GM19438 (cell line): ENCODE results near the gene KIAA1217.

ENCODE experiments used
- ATAC-seq: cut with Tn5 transposase; IDR thresholded peaks from one replicate; pipeline ENCODE4 v1.9.1; 2021; ENCODE audit warnings: low read depth; ENCODE audit not compliant: unreplicated experiment

The KIAA1217 gene

DNA sequence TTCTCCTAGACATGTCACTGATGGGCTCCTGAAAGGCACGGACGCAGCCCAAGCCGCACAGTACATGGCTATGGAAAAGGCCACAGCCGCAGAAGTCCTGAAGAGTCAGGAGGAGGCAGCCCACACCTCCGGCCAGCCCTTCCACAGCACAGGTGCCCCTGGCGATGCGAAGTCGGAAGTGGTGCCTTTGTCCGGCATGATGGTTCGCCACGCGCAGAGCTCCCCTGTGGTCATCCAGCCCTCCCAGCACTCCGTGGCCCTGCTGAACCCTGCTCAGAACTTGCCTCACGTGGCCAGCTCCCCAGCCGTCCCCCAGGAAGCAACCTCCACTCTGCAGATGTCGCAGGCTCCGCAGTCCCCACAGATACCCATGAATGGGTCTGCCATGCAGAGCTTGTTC is 315.4 kb downstream of the KIAA1217 start:
- no peak for ATAC-seq

DNA sequence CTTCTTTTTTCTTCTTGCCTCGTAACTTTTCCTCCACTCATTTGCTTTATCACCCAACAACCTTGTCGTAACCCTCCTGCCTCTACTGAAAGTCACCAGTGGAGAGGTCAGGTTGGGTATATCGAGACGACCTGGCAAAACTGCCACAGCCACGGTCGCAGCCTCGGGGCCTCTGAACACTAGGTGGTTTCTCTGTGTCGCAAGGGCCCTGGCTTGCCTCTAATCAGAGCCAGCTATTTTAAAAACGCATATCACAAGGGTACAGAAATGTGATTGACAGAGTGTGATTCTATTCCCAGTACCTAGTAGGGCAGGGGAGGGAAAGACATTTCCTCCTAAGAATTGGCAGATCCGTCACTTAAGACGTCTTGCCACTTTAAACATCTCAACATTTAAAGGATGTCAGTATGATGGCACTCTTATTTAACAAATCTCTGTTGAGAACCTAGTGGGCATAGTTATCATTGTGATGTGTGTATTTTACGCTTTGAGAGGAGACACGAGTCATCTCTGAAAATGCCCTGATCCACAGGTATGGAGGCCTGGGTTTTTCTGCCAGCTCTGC is 317.2 kb downstream of the KIAA1217 start:
- no peak for ATAC-seq

GRCh38 chr10:24528946-24529345 is 320.0 kb downstream of the KIAA1217 start:
- no peak for ATAC-seq

GRCh38 chr10:24531439-24531838 is 322.5 kb downstream of the KIAA1217 start:
- ATAC-seq, result no peak

DNA sequence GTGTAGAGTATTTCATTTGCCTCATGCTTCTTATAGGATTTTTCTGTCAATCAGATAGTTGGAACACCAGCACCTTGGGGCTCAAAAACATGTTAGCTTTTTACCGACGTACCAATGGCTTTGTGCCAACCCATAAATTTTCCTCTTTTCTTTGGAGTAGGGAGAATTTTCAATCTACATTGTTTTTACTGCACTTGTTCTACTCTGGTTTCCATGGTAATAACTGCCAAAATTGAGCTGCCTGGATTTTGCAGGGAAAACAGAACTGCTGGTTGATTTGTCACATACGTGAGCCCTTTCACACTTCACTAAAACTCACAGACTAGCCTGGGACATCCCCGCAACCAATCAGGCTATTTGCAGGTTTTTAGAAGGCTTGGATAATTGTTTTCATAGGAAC is 325.0 kb downstream of the KIAA1217 start:
- no peak for ATAC-seq

GRCh38 chr10:24536636-24537035 is 327.7 kb downstream of the KIAA1217 start:
- no peak for ATAC-seq

GRCh38 chr10:24541239-24541753 is 332.4 kb downstream of the KIAA1217 start:
- ATAC-seq, result no peak

DNA sequence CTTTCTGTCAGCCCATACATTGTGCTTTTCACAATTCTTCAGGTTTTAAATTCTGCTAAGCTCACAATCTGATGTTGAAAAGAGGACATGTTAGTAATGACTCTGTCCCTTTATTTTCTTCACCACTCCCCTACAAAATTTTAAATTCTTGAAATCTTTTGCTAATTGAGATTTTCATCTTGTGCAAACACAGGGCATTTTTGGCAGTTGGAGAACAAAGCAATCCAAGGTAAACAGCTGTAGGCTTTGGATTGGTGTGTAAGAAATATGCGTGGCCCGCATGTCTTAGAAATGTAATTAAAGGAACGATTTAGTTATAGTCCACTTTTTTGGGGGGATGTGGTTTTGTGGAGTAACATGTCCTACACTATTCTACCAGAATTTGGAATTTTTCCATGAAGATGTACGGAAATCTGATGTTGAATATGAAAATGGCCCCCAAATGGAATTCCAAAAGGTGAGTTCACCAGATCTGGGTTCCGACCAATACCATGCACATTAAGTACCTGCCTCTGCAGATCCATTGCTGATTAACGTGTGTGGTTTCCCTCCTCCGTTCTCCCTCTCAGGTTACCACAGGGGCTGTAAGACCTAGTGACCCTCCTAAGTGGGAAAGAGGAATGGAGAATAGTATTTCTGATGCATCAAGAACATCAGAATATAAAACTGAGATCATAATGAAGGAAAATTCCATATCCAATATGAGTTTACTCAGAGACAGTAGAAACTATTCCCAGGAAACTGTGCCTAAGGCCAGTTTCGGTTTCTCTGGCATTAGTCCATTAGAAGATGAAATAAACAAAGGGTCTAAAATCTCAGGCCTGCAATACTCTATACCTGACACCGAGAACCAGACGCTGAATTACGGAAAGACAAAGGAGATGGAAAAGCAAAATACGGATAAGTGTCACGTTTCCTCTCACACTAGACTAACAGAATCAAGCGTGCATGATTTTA is 333.7 kb downstream of the KIAA1217 start:
- no peak for ATAC-seq

GRCh38 chr10:24544776-24545175 is 335.8 kb downstream of the KIAA1217 start:
- no peak for ATAC-seq

DNA sequence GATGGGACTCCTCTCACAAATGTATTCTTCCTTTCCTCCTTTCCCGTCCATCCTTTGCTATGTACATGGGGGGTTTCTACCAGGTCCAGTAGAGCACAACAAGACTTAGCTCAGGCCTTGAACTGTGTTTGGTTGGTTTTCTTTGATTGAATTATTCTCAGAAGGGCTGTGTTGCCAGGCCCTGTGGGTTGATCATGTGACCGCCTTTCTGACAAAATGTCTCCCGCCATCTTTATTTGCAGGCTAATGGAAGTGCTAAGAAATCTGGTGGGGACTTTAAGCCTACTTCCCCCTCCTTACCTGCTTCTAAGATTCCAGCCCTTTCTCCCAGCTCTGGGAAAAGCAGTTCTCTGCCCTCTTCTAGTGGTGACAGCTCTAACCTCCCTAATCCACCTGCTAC is 336.6 kb downstream of the KIAA1217 start:
- no peak for ATAC-seq

- ATAC-seq, result no peak
Observed at GRCh38 chr10:24550680-24551079, 341.7 kb downstream of the KIAA1217 start.

GRCh38 chr10:24551161-24551560 is 342.2 kb downstream of the KIAA1217 start:
- no peak for ATAC-seq

GRCh38 chr10:24552346-24553016 is 343.5 kb downstream of the KIAA1217 start:
- no peak for ATAC-seq

DNA sequence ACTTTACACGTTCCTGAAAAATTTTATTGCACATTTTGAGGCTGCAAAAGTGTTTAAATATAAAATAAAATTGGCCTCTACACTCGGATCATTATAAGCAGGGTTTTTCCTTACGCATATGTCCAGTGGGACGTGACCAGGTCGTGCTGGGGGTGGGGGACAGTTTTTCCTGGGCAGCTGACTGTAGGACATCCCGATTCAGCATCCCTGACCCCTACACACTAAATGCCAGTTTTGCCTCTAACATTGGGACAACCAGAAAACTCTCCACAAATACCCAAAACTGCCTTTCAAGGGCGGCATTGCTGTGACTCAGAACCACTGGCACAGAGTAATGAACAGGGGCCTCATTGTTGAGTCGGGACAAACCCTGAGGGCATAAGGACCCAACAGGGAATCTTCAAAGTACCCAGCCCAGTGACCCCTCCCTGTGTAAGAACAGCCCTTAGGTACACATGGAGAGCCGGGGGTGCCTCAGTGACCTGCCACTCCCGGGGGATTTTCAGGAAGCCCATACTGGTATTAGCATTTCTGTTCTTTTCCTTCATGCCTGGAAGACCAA is 344.2 kb downstream of the KIAA1217 start:
- ATAC-seq, result no peak

GRCh38 chr10:24554036-24554435 is 345.1 kb downstream of the KIAA1217 start:
- no peak for ATAC-seq

DNA sequence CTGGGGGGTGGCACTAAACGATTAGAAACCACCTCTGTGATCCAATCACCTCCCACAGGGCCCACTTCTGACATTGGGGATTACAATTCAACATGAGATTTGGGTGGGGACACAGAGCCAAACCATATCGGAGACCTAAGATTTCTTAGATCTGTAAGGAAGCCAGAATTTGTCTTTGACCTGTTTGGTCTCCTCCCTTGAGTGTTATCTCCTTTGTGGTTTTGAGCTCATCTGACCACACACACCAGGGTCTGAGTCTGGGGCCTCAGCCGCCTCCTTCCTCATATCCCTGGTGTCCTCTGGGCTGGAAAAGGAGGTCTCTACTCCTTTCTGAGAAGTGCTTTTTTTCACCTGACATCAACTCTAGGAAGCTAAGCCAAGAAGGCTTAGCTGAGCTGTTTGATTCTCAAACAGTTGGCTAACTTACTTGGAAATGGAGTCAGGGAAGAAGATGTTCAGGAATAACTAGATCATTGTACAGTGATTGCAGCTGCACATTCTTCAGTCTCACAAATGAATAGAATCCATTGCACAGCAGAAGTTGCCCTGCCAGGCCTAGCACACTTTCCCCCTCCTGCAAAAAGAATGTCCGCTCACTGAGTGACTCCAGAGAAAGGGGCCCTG is 347.3 kb downstream of the KIAA1217 start:
- ATAC-seq, result no peak

GRCh38 chr10:24556750-24557742 is 348.1 kb downstream of the KIAA1217 start:
- ATAC-seq, result no peak

DNA sequence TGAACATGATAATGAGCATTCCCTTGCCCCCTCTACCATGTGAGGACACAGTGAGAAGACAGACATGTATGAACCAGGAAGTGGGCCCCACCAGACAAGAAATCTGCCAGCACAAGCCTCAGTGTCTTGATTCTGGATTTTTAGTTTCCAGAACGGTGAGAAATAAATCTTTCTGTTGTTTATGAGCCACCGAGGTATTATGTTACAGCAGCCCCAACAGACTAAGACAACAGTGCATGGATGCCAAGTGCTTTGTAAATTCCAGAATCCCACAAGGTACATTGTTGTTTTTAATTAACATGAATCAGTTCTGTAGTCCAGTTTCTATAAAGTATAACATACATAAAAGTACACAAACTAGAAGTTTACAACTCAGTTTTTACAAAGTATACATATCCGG is 352.5 kb downstream of the KIAA1217 start:
- ATAC-seq, result no peak

GRCh38 chr10:24568042-24568441 is 359.1 kb downstream of the KIAA1217 start:
- no peak for ATAC-seq
